NCI-H524 treated with DMSO at 0.1 percent for 48 hours (cell line): ENCODE data around the gene GRM7.
A peak's percentile ranks its signal among the peaks of the same experiment; 100 is the strongest.

Source experiments
- DNase-seq: peaks from one replicate; lab custom pipeline; 2025; lab: John Stamatoyannopoulos, UW

Gene GRM7

DNA sequence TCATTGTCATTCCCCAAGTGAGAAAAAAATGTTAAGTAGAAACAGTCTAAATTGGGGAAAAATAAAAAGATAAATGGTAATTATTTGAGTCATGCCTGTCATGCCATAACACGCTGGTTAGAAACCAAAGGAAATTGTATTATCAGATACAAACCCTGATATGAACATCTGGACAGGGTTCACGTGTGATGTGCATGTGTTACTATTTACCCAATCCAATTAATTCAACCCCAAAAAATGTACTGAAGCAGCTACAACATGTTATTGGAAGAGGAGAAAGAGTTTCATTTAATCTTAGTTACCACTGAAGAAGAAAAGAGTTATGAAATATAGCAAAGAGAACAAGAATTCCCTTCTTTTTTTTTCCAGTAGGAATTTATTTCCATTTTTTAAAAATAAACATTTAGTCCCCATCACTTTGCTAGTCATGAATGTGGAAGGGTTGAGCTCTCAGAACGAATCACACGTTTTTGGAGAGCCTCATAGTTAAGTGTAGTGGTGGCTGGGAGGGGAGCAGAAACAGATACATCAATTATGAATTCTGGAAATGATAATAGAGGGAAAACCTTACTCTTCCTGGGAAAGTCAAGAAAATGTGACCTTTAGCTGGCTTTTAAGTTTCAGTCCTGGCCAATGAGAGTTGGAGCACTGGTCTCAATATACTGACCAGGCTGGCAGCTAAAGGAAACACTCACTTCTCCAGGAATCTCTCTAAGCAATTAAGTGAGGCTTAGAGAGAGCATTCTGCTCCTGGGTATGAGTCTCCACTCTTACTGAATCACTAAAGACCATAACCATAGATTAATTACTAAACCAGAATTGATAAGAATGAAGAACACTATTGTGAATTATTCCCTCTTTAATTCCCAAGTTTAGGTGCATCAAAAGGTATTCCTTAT, 796.5 kb downstream of the GRM7 start:
- no peak for DNase-seq

DNA sequence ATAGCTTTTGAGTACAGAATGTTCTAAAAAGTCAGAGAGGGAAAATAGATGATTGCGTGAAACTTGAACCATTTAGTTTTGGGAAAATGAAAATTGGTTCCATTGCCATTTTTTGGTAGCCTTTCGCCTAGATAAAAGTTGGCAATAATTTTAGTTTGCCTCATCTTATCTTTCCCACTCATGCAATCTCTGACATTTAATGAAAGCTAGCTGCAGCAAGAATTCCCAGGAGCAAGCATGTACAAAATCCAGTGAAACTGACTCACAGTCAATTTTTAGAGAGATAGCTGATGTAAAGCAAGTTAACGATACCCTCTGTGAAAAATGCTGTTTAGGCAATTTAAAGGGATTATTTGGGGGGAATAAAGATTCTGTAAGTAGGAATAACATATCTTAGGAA, 797.4 kb downstream of the GRM7 start:
- DNase-seq: no peak

GRCh38 chr3:7659079-7659478, 798.2 kb downstream of the GRM7 start:
- DNase-seq: no peak

DNA sequence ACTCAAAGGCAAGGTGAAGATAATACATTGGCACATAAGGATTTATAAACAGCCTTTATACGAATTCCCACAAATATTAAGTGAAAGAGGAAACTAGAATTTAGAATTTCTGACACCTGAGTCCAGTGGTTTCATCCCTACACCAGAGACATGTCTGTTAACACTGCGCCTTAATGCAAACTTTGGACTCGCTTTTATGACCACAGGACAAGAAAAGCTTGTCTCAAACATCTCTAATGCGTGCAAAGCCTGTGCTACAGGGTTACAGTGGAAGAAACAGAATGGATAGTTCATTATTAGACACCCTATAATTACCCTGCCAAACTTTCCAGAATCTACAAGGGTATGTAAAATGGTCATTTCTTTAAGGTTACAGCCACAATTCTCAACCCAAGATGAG, 802.9 kb downstream of the GRM7 start:
- no peak for DNase-seq

- no peak for DNase-seq
Observed at GRCh38 chr3:7667774-7668173, 806.9 kb downstream of the GRM7 start.

DNA sequence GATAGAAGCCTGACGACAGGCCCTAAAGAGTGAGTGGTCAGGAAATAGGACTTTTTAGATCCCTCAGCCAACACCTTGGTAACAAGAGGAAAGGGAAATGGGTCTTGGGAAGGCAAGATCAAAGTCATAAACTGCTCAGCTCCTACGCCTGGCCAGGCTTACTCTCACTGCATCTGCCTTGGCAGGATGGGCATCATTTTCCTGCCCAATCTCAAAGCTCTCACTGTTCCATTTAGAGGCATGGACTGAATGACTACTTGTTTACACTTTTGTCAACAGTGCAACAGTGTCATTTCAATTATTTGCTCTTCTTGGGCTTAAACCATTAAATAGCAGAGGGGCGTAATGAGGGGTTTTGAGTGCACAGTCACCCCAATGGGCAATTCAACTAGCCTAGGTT, 808.7 kb downstream of the GRM7 start:
- DNase-seq: no peak

GRCh38 chr3:7678521-7678920, 817.6 kb downstream of the GRM7 start:
- no peak for DNase-seq

- DNase-seq: no peak
Observed at GRCh38 chr3:7682822-7683229, 821.9 kb downstream of the GRM7 start.

DNA sequence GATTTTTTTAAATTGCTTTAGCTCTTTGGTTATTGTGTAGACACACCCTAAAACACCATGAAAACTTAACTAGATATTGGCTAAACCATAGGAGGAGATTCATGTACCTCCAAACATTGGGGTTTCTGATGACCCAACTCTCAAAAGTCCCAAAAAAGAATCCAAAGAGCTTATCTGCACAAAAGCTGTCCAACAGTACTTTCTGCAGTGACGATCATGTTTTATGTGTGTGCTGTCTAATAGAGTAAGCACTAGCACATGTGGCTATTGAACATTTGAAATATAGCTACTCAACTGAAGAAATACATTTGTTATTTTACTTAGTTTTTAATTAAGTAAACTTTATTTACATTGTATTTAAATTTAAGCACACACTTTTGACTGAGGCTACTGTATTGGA, 822.5 kb downstream of the GRM7 start:
- no peak for DNase-seq

GRCh38 chr3:7684182-7684715, 823.3 kb downstream of the GRM7 start:
- DNase-seq: no peak

DNA sequence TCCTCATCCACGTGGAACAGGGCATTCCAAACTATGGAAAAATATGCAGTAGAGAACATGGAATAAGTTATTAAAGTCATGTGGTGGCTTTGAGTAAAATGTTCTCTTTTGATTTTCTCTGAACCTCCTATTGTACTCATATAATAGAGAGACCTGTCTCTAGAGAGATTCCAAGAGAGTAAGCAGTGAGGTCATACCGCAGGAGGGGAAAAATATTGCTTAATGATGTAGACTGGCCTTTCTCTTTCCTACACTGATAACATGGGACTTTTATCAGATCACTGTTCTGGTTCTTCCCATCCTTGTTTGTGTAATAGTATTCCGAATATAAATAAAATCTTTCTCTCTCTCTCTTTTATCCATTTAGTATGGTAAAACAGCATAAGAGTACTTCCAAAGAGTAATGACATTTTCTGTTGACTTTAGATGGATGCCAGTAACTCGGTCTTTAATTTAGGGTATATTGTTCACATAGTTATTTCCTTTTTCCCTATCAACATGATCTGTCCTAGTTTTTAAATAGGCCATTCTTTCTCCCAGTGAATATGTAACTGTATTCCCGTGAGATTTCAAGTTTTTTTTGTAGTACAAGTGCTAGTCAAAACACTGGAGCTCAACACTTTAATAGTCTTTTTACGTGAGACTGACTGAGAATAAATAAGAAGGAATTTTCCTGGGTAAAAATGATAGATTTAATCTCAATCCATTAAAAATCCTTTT, 826.7 kb downstream of the GRM7 start:
- DNase-seq: no peak

- no peak for DNase-seq
Observed at GRCh38 chr3:7692866-7693265, 832.0 kb downstream of the GRM7 start.

DNA sequence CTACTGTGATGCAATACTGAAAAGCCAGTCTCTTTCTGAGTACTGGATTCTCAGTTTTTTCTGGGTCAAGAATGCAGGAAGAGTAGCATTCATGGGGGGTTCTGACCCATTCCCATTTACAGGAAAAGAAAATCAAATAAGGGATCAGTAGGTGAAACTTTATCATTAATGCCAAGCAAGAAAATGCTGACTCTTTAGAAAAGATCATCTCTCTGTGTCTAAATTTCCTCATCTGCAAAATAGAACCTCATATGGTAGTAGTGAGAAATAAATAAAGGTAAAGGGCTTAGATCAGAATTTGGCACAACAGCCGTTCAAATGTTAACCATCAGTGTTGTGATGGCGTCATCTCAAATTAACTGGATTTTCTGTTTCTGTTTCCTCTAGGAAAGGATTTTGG, 833.1 kb downstream of the GRM7 start:
- no peak for DNase-seq

GRCh38 chr3:7695049-7695448, 834.1 kb downstream of the GRM7 start:
- no peak for DNase-seq

- DNase-seq: no peak
Observed at GRCh38 chr3:7696320-7696719, 835.4 kb downstream of the GRM7 start.

DNA sequence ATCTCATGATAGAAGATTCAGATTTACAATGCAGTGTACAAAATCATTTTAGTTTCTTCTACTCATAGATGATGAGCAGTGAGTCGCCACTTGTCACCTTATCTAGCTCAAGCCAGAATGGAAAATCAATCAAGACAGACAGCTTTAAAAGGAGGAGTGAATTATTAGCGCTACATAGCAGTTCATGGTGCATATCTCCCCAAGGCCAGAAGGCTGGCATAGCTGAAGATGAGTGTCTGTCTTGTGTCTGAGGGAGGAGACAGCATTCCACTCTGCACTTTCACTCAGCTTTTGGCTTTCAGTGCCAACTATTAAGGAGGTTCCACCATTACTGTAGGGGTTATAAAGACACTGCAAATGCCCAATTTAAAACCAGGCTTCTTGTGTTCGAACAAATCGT, 836.6 kb downstream of the GRM7 start:
- DNase-seq: no peak

GRCh38 chr3:7700539-7700938, 839.6 kb downstream of the GRM7 start:
- peak; percentile 8 for DNase-seq

- no peak for DNase-seq
Observed at GRCh38 chr3:7700977-7701376, 840.1 kb downstream of the GRM7 start.

- no peak for DNase-seq
Observed at GRCh38 chr3:7707187-7707586, 846.3 kb downstream of the GRM7 start.

GRCh38 chr3:7709376-7710082, 848.6 kb downstream of the GRM7 start:
- DNase-seq: no peak

GRCh38 chr3:7710284-7710683, 849.4 kb downstream of the GRM7 start:
- no peak for DNase-seq

- DNase-seq: no peak
Observed at GRCh38 chr3:7713724-7714123, 852.8 kb downstream of the GRM7 start.
